Lung (tissue), 12 donors: Measurements from ENCODE around the gene TSPEAR. TPM values are rescaled to one million over a fixed set of nuclear protein-coding genes. Genes with fewer than 3 reads are reported as not detected.
"Not testable (repeated sequence)": the region's sequence is repeated elsewhere in the genome, so short reads cannot be mapped to it uniquely, and the experiment has no call there.

Source experiments
- ATAC-seq: fragments of 200-7000 bp; cut with Tn5 transposase; one replicate; pipeline ENCODE4 v1.9.1; 2020; ENCODE audit warnings: moderate number of reproducible peaks; ENCODE audit not compliant: insufficient read depth, low FRiP score
- DNase-seq, 3 donors: peaks; one replicate each; pipeline ENCODE4 v3.0.0-alpha.2; 2013 to 2017
- H3K27ac ChIP-seq, 2 donors: one replicate each; pipeline ENCODE4 v1.5.1; 2013; ENCODE audit warnings: mild to moderate bottlenecking in 2 of 2, moderate library complexity in 2 of 2, control low read depth in 1 of 2, inconsistent platforms in 1 of 2, low read depth in 1 of 2, low read length in 1 of 2
- H3K27me3 ChIP-seq, 3 donors: one replicate each; pipeline ENCODE4 v1.5.1; 2013; ENCODE audit warnings: low read length in 2 of 3; ENCODE audit not compliant: control insufficient read depth in 3 of 3, insufficient read depth in 3 of 3
- H3K36me3 ChIP-seq, 4 donors: one replicate each; pipeline ENCODE4 v1.5.1; 2013; ENCODE audit warnings: low read length in 4 of 4, mild to moderate bottlenecking in 1 of 4, moderate library complexity in 1 of 4; ENCODE audit not compliant: control insufficient read depth in 4 of 4, insufficient read depth in 4 of 4
- H3K4me1 ChIP-seq, 5 donors: one replicate each; pipeline ENCODE4 v1.5.1; 2013; ENCODE audit warnings: low read length in 5 of 5, mild to moderate bottlenecking in 2 of 5, moderate library complexity in 1 of 5; ENCODE audit not compliant: control insufficient read depth in 5 of 5, insufficient read depth in 5 of 5
- H3K4me3 ChIP-seq: one replicate; pipeline ENCODE4 v1.5.1; 2013; ENCODE audit warnings: mild to moderate bottlenecking, control low read depth, moderate library complexity
- H3K9ac ChIP-seq, 2 donors: one replicate each; pipeline ENCODE4 v1.5.1; 2013; ENCODE audit warnings: low read length in 2 of 2, control low read depth in 1 of 2; ENCODE audit not compliant: insufficient read depth in 1 of 2
- H3K9me3 ChIP-seq, 4 donors: one replicate each; pipeline ENCODE4 v1.5.1; 2013; ENCODE audit warnings: low read length in 3 of 4, mild to moderate bottlenecking in 1 of 4, moderate library complexity in 1 of 4; ENCODE audit not compliant: control insufficient read depth in 4 of 4, insufficient read depth in 3 of 4
- WGBS, 2 donors: extraction: QIAGEN DNeasy Blood & Tissue Kit; methylation state at CpG; one replicate each; pipeline ENCODE4 v1.1.7; 2013; 5-methylcytosine and 5-hydroxymethylcytosine counted together
- polyA plus RNA-seq, 2 donors: library from polyadenylated mRNA; stranded (reverse); fragments of 200-250 nt; gene quantifications; one replicate each; pipeline ENCODE4 v1.2.1, GENCODE V29; 2013
- total RNA-seq, 2 donors: library from RNA; depleted of rRNA in 1 of 2; stranded (reverse); fragments of >200 nt in 1 of 2; gene quantifications; one replicate each; pipeline ENCODE4 v1.2.1, GENCODE V29; 2014 to 2021
- TF ChIP-seq, protein P1 (sequence below): IDR thresholded peaks from 2 replicates; pipeline ENCODE4 v1.5.1; 2012; ENCODE audit warnings: mild to moderate bottlenecking; ENCODE audit errors: control extremely low read depth, extremely low read depth
- donor health status: control.
- donor health status: control.
- donor health status: Bipolar disorder and iron deficiency.
- donor health status: healthy.
- donor health status: DM: yes; HTN: yes; CAD: no.

Gene TSPEAR
- total and polyA plus RNA-seq, 4 donors = 0.02 to 2.1 (median 0.27) TPM

DNA sequence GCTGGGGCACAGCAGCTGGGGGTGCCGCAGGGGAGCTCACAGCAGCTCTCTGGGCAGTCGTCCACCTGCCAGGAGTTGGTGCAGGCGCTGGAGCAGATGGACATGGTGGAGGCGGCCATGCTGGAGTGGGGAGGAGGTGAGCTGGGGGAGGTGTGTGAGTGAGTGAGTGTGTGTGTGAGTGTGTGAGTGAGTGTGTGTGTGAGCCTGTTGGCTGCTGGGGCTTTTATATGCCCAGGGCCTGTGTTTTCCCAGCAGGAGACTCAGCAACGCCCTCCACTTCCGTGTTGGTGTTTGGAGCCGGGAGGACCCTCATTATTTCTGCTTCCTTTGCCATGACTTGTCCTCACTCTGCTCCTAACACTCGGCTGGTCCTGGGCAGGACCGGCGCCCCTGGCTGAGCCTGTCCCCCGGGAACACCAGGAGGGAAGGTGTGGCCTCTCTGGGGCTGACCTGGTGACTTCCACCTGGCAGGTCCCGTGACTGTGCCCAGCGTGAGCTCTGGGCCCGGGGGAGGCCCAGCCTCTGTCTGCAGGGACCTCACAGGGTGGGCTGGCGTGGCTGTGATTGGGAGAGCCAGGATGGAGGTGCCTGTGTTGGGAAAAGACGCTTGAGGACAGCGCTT, 159.9 kb downstream of the TSPEAR start, which contains the start of gene KRTAP10-2:
Gene KRTAP10-2, minus strand, starts transcription at position 166 of the 622 bp plus-strand sequence. Its CDS starts 47 bp downstream, at position 119.
- no peak for ATAC-seq
- whole genome bisulfite sequencing, 2 donors = 61 to 75% methylated on average over 17 of the region's 17 CpGs
- Histone ChIP-seq H3K36me3 (no peaks in the 10 kb centered on the region), H3K27me3 (no peaks in the 10 kb centered on the region), H3K4me1 (peaks cover 0 to 10% (median 0%) of the 10 kb centered on the region in 5 donors), H3K4me3 (no peak within 1 kb of the TSS), H3K9me3 (peaks cover 0 to 7% (median 2%) of the 10 kb centered on the region in 4 donors), H3K9ac (no peak within 1 kb of the TSS), H3K27ac (no peak within 1 kb of the TSS)
- peak in 1 of 3 donors; percentile 14 for DNase-seq
- TF ChIP-seq, protein P1, sequence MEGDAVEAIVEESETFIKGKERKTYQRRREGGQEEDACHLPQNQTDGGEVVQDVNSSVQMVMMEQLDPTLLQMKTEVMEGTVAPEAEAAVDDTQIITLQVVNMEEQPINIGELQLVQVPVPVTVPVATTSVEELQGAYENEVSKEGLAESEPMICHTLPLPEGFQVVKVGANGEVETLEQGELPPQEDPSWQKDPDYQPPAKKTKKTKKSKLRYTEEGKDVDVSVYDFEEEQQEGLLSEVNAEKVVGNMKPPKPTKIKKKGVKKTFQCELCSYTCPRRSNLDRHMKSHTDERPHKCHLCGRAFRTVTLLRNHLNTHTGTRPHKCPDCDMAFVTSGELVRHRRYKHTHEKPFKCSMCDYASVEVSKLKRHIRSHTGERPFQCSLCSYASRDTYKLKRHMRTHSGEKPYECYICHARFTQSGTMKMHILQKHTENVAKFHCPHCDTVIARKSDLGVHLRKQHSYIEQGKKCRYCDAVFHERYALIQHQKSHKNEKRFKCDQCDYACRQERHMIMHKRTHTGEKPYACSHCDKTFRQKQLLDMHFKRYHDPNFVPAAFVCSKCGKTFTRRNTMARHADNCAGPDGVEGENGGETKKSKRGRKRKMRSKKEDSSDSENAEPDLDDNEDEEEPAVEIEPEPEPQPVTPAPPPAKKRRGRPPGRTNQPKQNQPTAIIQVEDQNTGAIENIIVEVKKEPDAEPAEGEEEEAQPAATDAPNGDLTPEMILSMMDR = no peak

DNA sequence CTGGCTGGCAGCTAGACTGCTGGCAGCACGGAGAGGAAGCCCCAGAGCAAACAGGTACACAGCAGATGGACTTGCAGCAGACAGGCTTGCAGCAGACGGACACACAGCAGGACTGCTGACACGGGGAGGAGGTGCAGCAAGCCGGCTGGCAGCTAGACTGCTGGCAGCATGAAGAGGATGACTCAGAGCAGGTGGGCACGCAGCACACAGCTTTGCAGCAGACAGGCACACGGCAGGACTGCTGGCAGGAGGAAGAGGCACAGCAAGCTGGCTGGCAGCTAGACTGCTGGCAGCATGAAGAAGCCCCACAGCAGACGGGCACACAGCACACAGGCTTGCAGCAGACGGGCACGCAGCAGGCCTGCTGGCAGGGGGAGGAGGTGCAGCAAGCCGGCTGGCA, 160.6 kb downstream of the TSPEAR start:
- Histone ChIP-seq H3K27me3 (no peaks in the 10 kb centered on the region), H3K4me1 (peaks cover 0 to 10% (median 0%) of the 10 kb centered on the region in 5 donors), H3K27ac (no peak overlapping the region), H3K9ac (no peak overlapping the region), H3K36me3 (no peaks in the 10 kb centered on the region), H3K4me3 (no peak overlapping the region), H3K9me3 (peaks cover 0 to 11% (median 2%) of the 10 kb centered on the region in 4 donors)
- no peak for ATAC-seq
- DNase-seq = no peak
- TF ChIP-seq, protein P1 = no peak
- WGBS, 2 donors = 73 to 75% methylated on average over 10 of the region's 10 CpGs

DNA sequence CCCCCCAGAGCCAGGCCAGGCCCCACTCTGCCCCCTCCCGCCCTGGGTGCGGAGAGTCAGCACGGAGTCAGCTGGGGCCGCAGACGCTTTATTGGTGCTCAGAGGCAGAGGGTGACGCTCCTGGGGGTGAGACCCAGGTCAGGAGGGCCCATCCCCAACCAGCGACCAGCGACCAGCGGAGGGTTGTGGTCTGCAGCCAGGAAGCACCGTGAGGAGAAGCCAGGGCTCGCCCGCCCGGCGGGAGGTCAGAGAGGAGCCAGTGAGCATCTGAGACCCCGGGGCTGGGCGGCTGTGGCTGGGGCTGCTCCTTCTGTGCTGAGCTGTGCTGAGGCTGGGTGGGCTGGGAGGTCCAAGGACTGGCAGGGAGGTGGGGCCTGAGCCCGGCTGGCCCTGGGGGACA, 161.1 kb downstream of the TSPEAR start:
- H3K9me3 ChIP-seq = peaks cover 0 to 11% (median 2%) of the 10 kb centered on the region in 4 donors
- peaks cover 0 to 10% (median 0%) of the 10 kb centered on the region in 5 donors for H3K4me1 ChIP-seq
- not testable (repeated sequence) for DNase-seq, H3K27ac ChIP-seq, ATAC-seq, H3K9ac ChIP-seq, H3K27me3 ChIP-seq, H3K4me3 ChIP-seq, H3K36me3 ChIP-seq
- WGBS, 2 donors = 54 to 58% methylated on average over 17 of the region's 17 CpGs

DNA sequence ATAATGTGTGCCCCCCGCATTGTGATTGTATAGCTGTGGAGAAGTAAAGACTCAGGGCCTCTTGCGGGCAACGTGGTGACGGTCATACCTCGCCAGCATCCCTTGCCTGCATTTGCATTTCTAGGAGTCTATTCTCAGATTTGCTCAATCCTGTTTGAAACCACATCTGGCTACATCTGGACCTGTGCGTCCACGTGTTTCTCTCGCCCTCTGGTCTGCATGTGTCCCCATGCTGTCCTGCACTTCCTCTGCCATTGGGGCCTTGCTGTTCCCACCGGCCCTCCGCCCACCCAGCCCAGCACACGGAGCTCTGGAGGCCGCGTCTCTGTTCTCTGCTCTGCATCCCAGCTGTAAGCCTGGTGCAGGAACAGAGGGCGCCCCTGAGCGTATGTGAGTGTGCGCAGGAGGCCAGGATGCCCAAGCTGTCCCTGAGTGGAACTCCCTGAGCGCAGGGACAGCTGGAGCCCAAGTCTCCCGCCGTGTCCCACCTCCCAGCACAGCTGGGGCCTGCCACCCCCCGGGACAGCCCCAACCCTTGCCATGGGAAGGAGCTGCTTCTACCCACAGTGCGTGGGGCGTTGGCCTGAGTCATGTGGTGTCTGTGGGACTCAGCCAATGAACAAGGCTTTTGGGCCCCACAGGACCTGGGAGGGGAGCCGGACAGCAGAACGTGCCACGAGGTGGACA, 161.7 kb downstream of the TSPEAR start:
- DNase-seq (no peak), ATAC-seq (no peak)
- Histone ChIP-seq H3K27ac (no peak overlapping the region), H3K36me3 (no peaks in the 10 kb centered on the region), H3K9me3 (peaks cover 0 to 11% (median 2%) of the 10 kb centered on the region in 4 donors), H3K9ac (no peak overlapping the region), H3K27me3 (no peaks in the 10 kb centered on the region), H3K4me3 (no peak overlapping the region), H3K4me1 (peaks cover 0 to 10% (median 0%) of the 10 kb centered on the region in 5 donors)
- TF ChIP-seq, protein P1 = no peak
- WGBS, 2 donors = 79 to 83% methylated on average over 25 of the region's 25 CpGs
